Measurements from ENCODE around the gene SOS1. TPM values are rescaled to one million over a fixed set of nuclear protein-coding genes. Genes with fewer than 3 reads are reported as not detected.

SOS1 gene
- total RNA-seq, 2 experiments from 2014 or later, result 16.8 to 17.1 TPM

- no peak for DNase-seq
- Mint-ChIP-seq H3K4me3 (no peak overlapping the region), H3K4me1 (ENCODE audit: low read depth) (no peaks in the 10 kb centered on the region), H3K36me3 (ENCODE audit: low read depth) (no peaks in the 10 kb centered on the region), H3K9me3 (no peaks in the 10 kb centered on the region), H3K27me3 (ENCODE audit: low read depth) (no peaks in the 10 kb centered on the region), H3K27ac (no peak overlapping the region)
- CTCF ChIA-PET, result no interaction called here
- intact Hi-C loops (cut with micrococcal nuclease), result no loop called here
These were observed 143.8 kb downstream of the SOS1 start for GRCh38 chr2:38977047-38977446.

GRCh38 chr2:38975042-38975441 lies 145.8 kb downstream of the SOS1 start:
- CTCF ChIA-PET, result no interaction called here
- no peaks in the 10 kb centered on the region for H3K36me3 Mint-ChIP-seq (ENCODE audit: low read depth)
- no peaks in the 10 kb centered on the region for H3K27me3 Mint-ChIP-seq (ENCODE audit: low read depth)
- no peaks in the 10 kb centered on the region for H3K4me1 Mint-ChIP-seq (ENCODE audit: low read depth)
- H3K9me3 Mint-ChIP-seq, result no peaks in the 10 kb centered on the region
- H3K27ac Mint-ChIP-seq, result no peak overlapping the region
- no peak for DNase-seq
- no peak overlapping the region for H3K4me3 Mint-ChIP-seq
- intact Hi-C loops (cut with micrococcal nuclease), result no loop called here

GRCh38 chr2:38973266-38973665 lies 147.6 kb downstream of the SOS1 start:
- Mint-ChIP-seq H3K27me3 (ENCODE audit: low read depth) (no peaks in the 10 kb centered on the region), H3K36me3 (ENCODE audit: low read depth) (no peaks in the 10 kb centered on the region), H3K27ac (no peak overlapping the region), H3K4me1 (ENCODE audit: low read depth) (no peaks in the 10 kb centered on the region), H3K4me3 (no peak overlapping the region), H3K9me3 (no peaks in the 10 kb centered on the region)
- CTCF ChIA-PET, result no interaction called here
- intact Hi-C loops (cut with micrococcal nuclease), result no loop called here
- DNase-seq, result no peak

- Mint-ChIP-seq H3K36me3 (ENCODE audit: low read depth) (no peaks in the 10 kb centered on the region), H3K27ac (no peak overlapping the region), H3K4me3 (no peak overlapping the region), H3K27me3 (ENCODE audit: low read depth) (no peaks in the 10 kb centered on the region), H3K9me3 (no peaks in the 10 kb centered on the region), H3K4me1 (ENCODE audit: low read depth) (no peaks in the 10 kb centered on the region)
- CTCF ChIA-PET, result interaction anchor here (2.1 kb wide), 1 partner anchor 24 kb away, joined by 8 read pairs; no protein-coding TSS in a partner anchor
- intact Hi-C loops (cut with micrococcal nuclease), result no loop called here
- no peak for DNase-seq
These were observed 149.5 kb downstream of the SOS1 start for GRCh38 chr2:38971377-38971776.

GRCh38 chr2:38968021-38968420 lies 152.8 kb downstream of the SOS1 start:
- H3K4me1 Mint-ChIP-seq (ENCODE audit: low read depth), result no peaks in the 10 kb centered on the region
- no peaks in the 10 kb centered on the region for H3K36me3 Mint-ChIP-seq (ENCODE audit: low read depth)
- H3K27ac Mint-ChIP-seq, result no peak overlapping the region
- no peaks in the 10 kb centered on the region for H3K27me3 Mint-ChIP-seq (ENCODE audit: low read depth)
- H3K4me3 Mint-ChIP-seq, result no peak overlapping the region
- no peaks in the 10 kb centered on the region for H3K9me3 Mint-ChIP-seq
- no peak for DNase-seq
- CTCF ChIA-PET, result no interaction called here
- intact Hi-C loops (cut with micrococcal nuclease), result no loop called here

GRCh38 chr2:38966678-38967077 lies 154.2 kb downstream of the SOS1 start:
- no peak for DNase-seq
- Mint-ChIP-seq H3K36me3 (ENCODE audit: low read depth) (no peaks in the 10 kb centered on the region), H3K9me3 (no peaks in the 10 kb centered on the region), H3K4me1 (ENCODE audit: low read depth) (no peaks in the 10 kb centered on the region), H3K27me3 (ENCODE audit: low read depth) (peaks cover 5% of the 10 kb centered on the region), H3K4me3 (no peak overlapping the region), H3K27ac (no peak overlapping the region)
- intact Hi-C loops (cut with micrococcal nuclease), result no loop called here
- CTCF ChIA-PET, result no interaction called here

- Mint-ChIP-seq H3K36me3 (ENCODE audit: low read depth) (no peaks in the 10 kb centered on the region), H3K4me1 (ENCODE audit: low read depth) (no peaks in the 10 kb centered on the region), H3K27ac (no peak overlapping the region), H3K9me3 (no peaks in the 10 kb centered on the region), H3K27me3 (ENCODE audit: low read depth) (peaks cover 8% of the 10 kb centered on the region), H3K4me3 (no peak overlapping the region)
- DNase-seq, result no peak
- intact Hi-C loops (cut with micrococcal nuclease), result no loop called here
- CTCF ChIA-PET, result no interaction called here
These were observed 154.8 kb downstream of the SOS1 start for GRCh38 chr2:38966006-38966405.

- Mint-ChIP-seq H3K4me1 (ENCODE audit: low read depth) (no peaks in the 10 kb centered on the region), H3K27me3 (ENCODE audit: low read depth) (peaks cover 12% of the 10 kb centered on the region), H3K27ac (no peak overlapping the region), H3K4me3 (peak overlapping the region; percentile 28), H3K36me3 (ENCODE audit: low read depth) (no peaks in the 10 kb centered on the region), H3K9me3 (no peaks in the 10 kb centered on the region)
- CTCF ChIA-PET, result interaction anchor here (0.9 to 1.6 kb wide), 4 partner anchors 13 to 269 kb away, joined by 3 to 7 read pairs (median 7); no protein-coding TSS in a partner anchor
- intact Hi-C loops (cut with micrococcal nuclease), result loop anchor here (5.0 kb wide), 1 partner anchor 267 kb away; no protein-coding TSS in a partner anchor
- no peak for DNase-seq
These were observed 160.1 kb downstream of the SOS1 start for GRCh38 chr2:38960609-38961320.

- Mint-ChIP-seq H3K4me3 (peak overlapping the region; percentile 52), H3K4me1 (ENCODE audit: low read depth) (no peaks in the 10 kb centered on the region), H3K9me3 (no peaks in the 10 kb centered on the region), H3K27me3 (ENCODE audit: low read depth) (peaks cover 12% of the 10 kb centered on the region), H3K27ac (no peak overlapping the region), H3K36me3 (ENCODE audit: low read depth) (no peaks in the 10 kb centered on the region)
- intact Hi-C loops (cut with micrococcal nuclease), result loop anchor here (5.0 kb wide), 1 partner anchor 267 kb away; no protein-coding TSS in a partner anchor
- CTCF ChIA-PET, result interaction anchor here (1.0 to 1.6 kb wide), 3 partner anchors 12 to 269 kb away, joined by 3 to 7 read pairs (median 3); no protein-coding TSS in a partner anchor
- peak; percentile 74 for DNase-seq
These were observed 160.8 kb downstream of the SOS1 start for GRCh38 chr2:38959938-38960608.

GRCh38 chr2:38959466-38959865 lies 161.4 kb downstream of the SOS1 start:
- CTCF ChIA-PET, result interaction anchor here (1.0 to 1.6 kb wide), 3 partner anchors 11 to 270 kb away, joined by 3 to 7 read pairs (median 3); no protein-coding TSS in a partner anchor
- peaks cover 12% of the 10 kb centered on the region for H3K27me3 Mint-ChIP-seq (ENCODE audit: low read depth)
- peak overlapping the region; percentile 45 for H3K4me3 Mint-ChIP-seq

GRCh38 chr2:38957972-38958371 lies 162.9 kb downstream of the SOS1 start:
- no peaks in the 10 kb centered on the region for H3K9me3 Mint-ChIP-seq
- peaks cover 14% of the 10 kb centered on the region for H3K27me3 Mint-ChIP-seq (ENCODE audit: low read depth)
- no peak overlapping the region for H3K4me3 Mint-ChIP-seq
- H3K36me3 Mint-ChIP-seq (ENCODE audit: low read depth), result no peaks in the 10 kb centered on the region
- H3K4me1 Mint-ChIP-seq (ENCODE audit: low read depth), result no peaks in the 10 kb centered on the region
- no peak for DNase-seq
- H3K27ac Mint-ChIP-seq, result no peak overlapping the region
- CTCF ChIA-PET, result interaction anchor here (2.5 kb wide), 1 partner anchor 11 kb away, joined by 11 read pairs; no protein-coding TSS in a partner anchor
- intact Hi-C loops (cut with micrococcal nuclease), result no loop called here

More at GRCh38 chr2:38959466-38959865, 161.4 kb downstream of the SOS1 start:
- Mint-ChIP-seq H3K9me3 (no peaks in the 10 kb centered on the region), H3K36me3 (ENCODE audit: low read depth) (no peaks in the 10 kb centered on the region), H3K27ac (no peak overlapping the region), H3K4me1 (ENCODE audit: low read depth) (no peaks in the 10 kb centered on the region)
- intact Hi-C loops (cut with micrococcal nuclease), result no loop called here
- DNase-seq, result no peak

GRCh38 chr2:38951766-38952165 lies 169.1 kb downstream of the SOS1 start:
- Mint-ChIP-seq H3K9me3 (no peaks in the 10 kb centered on the region), H3K27ac (no peak overlapping the region), H3K4me3 (no peak overlapping the region), H3K36me3 (ENCODE audit: low read depth) (no peaks in the 10 kb centered on the region), H3K27me3 (ENCODE audit: low read depth) (peaks cover 2% of the 10 kb centered on the region), H3K4me1 (ENCODE audit: low read depth) (no peaks in the 10 kb centered on the region)
- intact Hi-C loops (cut with micrococcal nuclease), result no loop called here
- no peak for DNase-seq
- CTCF ChIA-PET, result interaction anchor here (1.1 kb wide), 1 partner anchor 278 kb away, joined by 3 read pairs; no protein-coding TSS in a partner anchor

Data from activated naive CD4-positive, alpha-beta T cell treated with anti-CD3 and anti-CD28 coated beads for 36 hours (primary cell).